HepG2 (cell line): Measurements from ENCODE around the gene ZNF777. TPM values are rescaled to one million over a fixed set of nuclear protein-coding genes. Genes with fewer than 3 reads are reported as not detected.
A peak's percentile ranks its signal among the peaks of the same experiment; 100 is the strongest.

Experiments
- ATAC-seq: fragments of 200-7000 bp; cut with Tn5 transposase; 3 replicates; pipeline ENCODE4 v1.9.1; 2020; ENCODE audit warnings: mild to moderate bottlenecking, moderate library complexity
- BruUV-seq: library from RNA; stranded (reverse); fragments of 400-500 nt; replicated peaks from 2 replicates; lab custom pipeline; 2021; lab: Mats Ljungman, UMichigan
- CTCF ChIA-PET: fragments of 300-600 bp; formaldehyde crosslinking; extraction: SDS; loops from one replicate; lab custom pipeline; 2021; ENCODE audit warnings: low total read pairs, inconsistent platforms, low intra/inter-chr PET ratio; lab: Yijun Ruan, JAX
- POLR2A ChIA-PET: fragments of 350-600 bp; sonication (Branson Sonifier 250); formaldehyde crosslinking; loops from one replicate; lab custom pipeline; 2020; ENCODE audit warnings: antibody characterized with exemption, inconsistent platforms; lab: Yijun Ruan, JAX
- DNase-seq: peaks from one replicate; pipeline ENCODE4 v3.0.0-alpha.2; 2015; ENCODE audit warnings: low spot score
- FAIRE-seq: peaks from 3 replicates; lab custom pipeline; 2011; peaks lifted over from hg19 to GRCh38; lab: Jason Lieb, UNC
- H2AFZ ChIP-seq: one replicate; pipeline ENCODE4 v1.6.1; 2011; ENCODE audit warnings: low read length, inconsistent platforms
- H3K27ac ChIP-seq: fragments of 300-600 bp; 3 replicates; pipeline ENCODE4 v1.8.0; 2011; ENCODE audit warnings: mixed run types, mild to moderate bottlenecking, mixed read lengths, low read length, inconsistent platforms; ENCODE audit not compliant: insufficient read depth; ENCODE audit errors: extremely low read length
- H3K27me3 ChIP-seq, 2 experiments: fragments of 200-600 bp in 1 of 2; 2 replicates in 1 of 2; 3 replicates in 1 of 2; pipeline versions ENCODE4 v1.6.0 to v1.8.0; 2011; ENCODE audit warnings: low read length in 2 of 2, mild to moderate bottlenecking in 2 of 2, moderate library complexity in 2 of 2, inconsistent platforms in 1 of 2; ENCODE audit not compliant: insufficient read depth in 2 of 2, control insufficient read depth in 1 of 2
- H3K36me3 ChIP-seq, 2 experiments: fragments of 200-600 bp in 1 of 2; replicated peaks in 1 of 2; 2 replicates in 1 of 2; 3 replicates in 1 of 2; pipeline versions ENCODE4 v1.5.1 to v1.8.0; 2011; ENCODE audit warnings: low read length in 2 of 2, inconsistent platforms in 1 of 2; ENCODE audit not compliant: insufficient read depth in 2 of 2, control insufficient read depth in 1 of 2
- H3K4me1 ChIP-seq: 2 replicates; pipeline ENCODE4 v1.5.1; 2012; ENCODE audit warnings: low read length, inconsistent platforms; ENCODE audit not compliant: insufficient read depth
- H3K4me2 ChIP-seq: 2 replicates; pipeline ENCODE4 v1.6.0; 2011; ENCODE audit warnings: low read depth, low read length, inconsistent platforms
- H3K4me3 ChIP-seq, 3 experiments: fragments of 200-600 bp in 1 of 3; sonication (generic), shearing (Covaris generic) in 1 of 3; replicated peaks in 1 of 3; 2 replicates each; pipeline ENCODE4 v1.5.1; 2011 to 2016; ENCODE audit warnings: low read length in 3 of 3, inconsistent platforms in 2 of 3, low read depth in 2 of 3, mild to moderate bottlenecking in 2 of 3, control low read depth in 1 of 3, mixed read lengths in 1 of 3; ENCODE audit not compliant: insufficient read depth in 1 of 3
- H3K79me2 ChIP-seq: one replicate; pipeline ENCODE4 v1.6.1; 2011; ENCODE audit warnings: low read length, inconsistent platforms; ENCODE audit not compliant: insufficient read depth
- H3K9ac ChIP-seq: 2 replicates; pipeline ENCODE4 v1.6.0; 2011; ENCODE audit warnings: mild to moderate bottlenecking, low read depth, low read length, inconsistent platforms; ENCODE audit not compliant: insufficient read depth
- H3K9me3 ChIP-seq: 2 replicates; pipeline ENCODE4 v1.5.1; 2012; ENCODE audit warnings: mild to moderate bottlenecking, low read length
- H4K20me1 ChIP-seq: 2 replicates; pipeline ENCODE4 v1.6.0; 2011; ENCODE audit warnings: inconsistent platforms, mild to moderate bottlenecking, low read length, moderate library complexity; ENCODE audit not compliant: insufficient read depth
- AGO2 ChIP-seq: fragments of 200-400 bp; formaldehyde crosslinking; optimal IDR thresholded peaks from 2 replicates; pipeline ENCODE3; 2017; ENCODE audit warnings: mild to moderate bottlenecking, low read depth, low read length, moderate library complexity
- FOXJ3 ChIP-seq: sonication (generic); formaldehyde crosslinking; IDR thresholded peaks from 2 replicates; pipeline ENCODE4 v1.4.0; 2020; ENCODE audit warnings: missing genetic modification reagents, mild to moderate bottlenecking, borderline replicate concordance
- FOXM1 ChIP-seq: sonication (generic); formaldehyde crosslinking; IDR thresholded peaks from 2 replicates; pipeline ENCODE4 v1.5.0; 2020; ENCODE audit warnings: missing genetic modification reagents
- HDAC2 ChIP-seq: sonication (generic); formaldehyde crosslinking; IDR thresholded peaks from 2 replicates; pipeline ENCODE4 v1.4.0; 2020; ENCODE audit warnings: missing genetic modification reagents
- KLF9 ChIP-seq: IDR thresholded peaks from 2 replicates; pipeline ENCODE4 v1.6.1; 2016; ENCODE audit warnings: low read depth
- PLRG1 ChIP-seq: fragments of 450-650 bp; conservative IDR thresholded peaks from 2 replicates; pipeline ENCODE4 v1.6.1; 2016
- THRA ChIP-seq: sonication (generic); formaldehyde crosslinking; IDR thresholded peaks from 2 replicates; pipeline ENCODE4 v1.4.0; 2020; ENCODE audit warnings: missing genetic modification reagents, borderline replicate concordance
- ZNF10 ChIP-seq: sonication (generic); formaldehyde crosslinking; IDR thresholded peaks from 2 replicates; pipeline ENCODE4 v1.4.0; 2020; ENCODE audit warnings: mild to moderate bottlenecking, low read depth, missing genetic modification reagents, borderline replicate concordance
- ZNF567 ChIP-seq: sonication (generic); formaldehyde crosslinking; IDR thresholded peaks from 2 replicates; pipeline ENCODE4 v1.8.1; 2023; ENCODE audit warnings: mild to moderate bottlenecking, missing genetic modification reagents, borderline replicate concordance
- WGBS: methylation state at CpG from one replicate; pipeline ENCODE4 v1.1.6; 2017; ENCODE audit warnings: low lambda C conversion rate; 5-methylcytosine and 5-hydroxymethylcytosine counted together
- in situ Hi-C: cut with HindIII; loops from 2 replicates; pipeline ENCODE4 v1.10.0; 2017; ENCODE audit warnings: low pct_unique_long_range_greater_than_20kb; ENCODE audit not compliant: extremely low pct_ligation_motif_present
- intact Hi-C: fragments of 100-400 bp; cut with micrococcal nuclease; formaldehyde crosslinking; loops from one replicate; pipeline ENCODE4 v1.10.0; 2022; ENCODE audit not compliant: unreplicated experiment
- polyA plus RNA-seq, 8 experiments: library from polyadenylated mRNA; depleted of rRNA in 3 of 8; stranded (reverse) in 7 of 8; unstranded in 1 of 8; fragments of >200 nt; fragmentation: Illumina TruSeq in 4 of 8; extraction: Trizol in 4 of 8; gene quantifications; 2 replicates each; pipeline versions ENCODE4 v1.2.1 to v1.2.3, GENCODE V29; 2011 to 2016; ENCODE audit warnings: low read depth in 4 of 8, missing spikeins in 1 of 8, mixed read lengths in 1 of 8; ENCODE audit not compliant: insufficient read depth in 1 of 8
- total RNA-seq, 5 experiments: library from RNA; depleted of rRNA; stranded (reverse); fragments of >200 nt; fragmentation: Illumina TruSeq; extraction: Trizol; gene quantifications; 2 replicates each; pipeline ENCODE4 v1.2.3, GENCODE V29; 2016; ENCODE audit warnings: low read depth in 1 of 5

ZNF777 gene
- total and polyA plus RNA-seq, 2 of the 13 experiments (the other 11 are each of a cell fraction or from before 2014, with no cell fraction given): 3.8 to 6.0 TPM

DNA sequence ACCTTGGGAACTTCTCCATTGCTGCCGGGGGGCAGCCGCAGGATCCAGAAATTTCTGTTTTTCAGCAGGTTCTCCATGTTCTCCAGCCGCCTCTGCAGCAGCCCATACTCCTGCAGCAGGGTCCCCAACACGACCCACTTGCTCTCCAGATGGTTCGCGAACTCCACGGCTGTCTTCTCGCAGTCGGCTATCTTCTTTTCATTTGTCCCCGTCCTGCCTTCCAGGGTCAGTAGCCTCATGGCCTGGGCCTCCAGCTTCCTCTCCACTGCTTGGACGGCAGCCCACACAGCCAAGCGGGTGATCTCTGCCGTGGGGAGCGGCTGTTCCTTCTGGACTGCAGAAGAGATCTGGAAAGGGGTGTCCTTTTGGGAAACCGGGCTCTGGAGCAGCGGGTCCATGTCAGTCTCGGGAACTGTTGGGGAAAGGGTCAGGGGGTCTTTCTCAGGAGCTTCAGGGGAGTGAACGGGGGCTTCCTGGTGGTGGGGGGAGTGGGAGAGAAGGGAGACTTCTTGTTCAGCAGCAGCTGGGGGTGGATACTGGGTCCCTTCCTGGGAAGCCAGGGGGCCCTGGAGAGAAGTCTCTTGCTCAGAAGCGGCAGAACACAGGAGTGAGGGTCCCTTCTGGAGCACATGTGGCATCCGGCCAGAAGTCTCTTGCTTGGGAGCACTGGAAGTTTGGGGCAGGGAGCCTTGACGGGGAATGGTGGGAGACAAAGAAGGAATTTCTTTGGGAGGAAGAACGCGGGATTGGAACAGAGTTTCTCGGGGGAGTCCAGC is 5.5 kb downstream of the ZNF777 start:
- Histone ChIP-seq H3K9ac (no peak overlapping the region), H3K4me3 (no peak overlapping the region), H2AFZ (no peak overlapping the region), H3K79me2 (peaks cover 12% of the 10 kb centered on the region), H3K4me1 (peaks cover 12% of the 10 kb centered on the region; the same call in 1 of the 2 replicates), H3K9me3 (no peaks in the 10 kb centered on the region), H3K27me3 (no peaks in the 10 kb centered on the region), H4K20me1 (no peaks in the 10 kb centered on the region; the same call in 1 of the 2 replicates), H3K36me3 (peaks cover 12 to 43% of the 10 kb centered on the region in 2 experiments), H3K27ac (no peak overlapping the region), H3K4me2 (no peak overlapping the region)
- WGBS: 94% methylated on average over 24 of the region's 24 CpGs
- in situ Hi-C loops: no loop called here
- ATAC-seq (no peak), DNase-seq (no peak), FAIRE-seq (no peak)
- BruUV-seq: no TSS peak
- peak; percentile 40 for TF ChIP-seq AGO2
- TF ChIP-seq PLRG1: no peak
- intact Hi-C loops: no loop called here
- CTCF ChIA-PET: no interaction called here
- POLR2A ChIA-PET: no interaction called here

- ATAC-seq: no peak
These were observed 6.1 kb downstream of the ZNF777 start for GRCh38 chr7:149454750-149455149.

More at GRCh38 chr7:149454750-149455149, 6.1 kb downstream of the ZNF777 start:
- no peak overlapping the region for H3K4me2 ChIP-seq
- peaks cover 12% of the 10 kb centered on the region for H3K79me2 ChIP-seq
- H3K9me3 ChIP-seq: no peaks in the 10 kb centered on the region
- intact Hi-C loops: no loop called here
- in situ Hi-C loops: no loop called here
- no peak overlapping the region for H3K4me3 ChIP-seq
- FAIRE-seq (no peak), DNase-seq (no peak)
- TF ChIP-seq FOXJ3 (CRISPR knock-in tag) (no peak), THRA (CRISPR knock-in tag) (no peak), ZNF10 (CRISPR knock-in tag) (no peak), KLF9 (no peak), HDAC2 (CRISPR knock-in tag) (no peak), FOXM1 (CRISPR knock-in tag) (no peak), ZNF567 (CRISPR knock-in tag) (no peak)
- TF ChIP-seq, all 625 proteins: peak for 0
- ChIA-PET POLR2A (no interaction called here), CTCF (no interaction called here)
- WGBS: 97% methylated on average over 5 of the region's 5 CpGs
- H3K4me1 ChIP-seq: peaks cover 12% of the 10 kb centered on the region; the same call in 1 of the 2 replicates
- BruUV-seq: no TSS peak
- H2AFZ ChIP-seq: no peak overlapping the region
- peaks cover 17 to 50% of the 10 kb centered on the region in 2 experiments for H3K36me3 ChIP-seq
- no peaks in the 10 kb centered on the region for H3K27me3 ChIP-seq
- no peak overlapping the region for H3K27ac ChIP-seq
- no peak overlapping the region for H3K9ac ChIP-seq
- no peaks in the 10 kb centered on the region; the same call in 1 of the 2 replicates for H4K20me1 ChIP-seq
